Esophagus squamous epithelium (tissue), 5 donors: ENCODE measurements around the gene ALAS1. TPM values are rescaled to one million over a fixed set of nuclear protein-coding genes. Genes with fewer than 3 reads are reported as not detected.

Experiments used
- DNase-seq: peaks from one replicate; lab custom pipeline; 2025; lab: John Stamatoyannopoulos, UW
- H3K27ac ChIP-seq, 4 donors: fragments of 200-600 bp; sonication (generic); one replicate each; pipeline ENCODE4 v1.5.1; 2016 to 2019; ENCODE audit warnings: mild to moderate bottlenecking in 1 of 4
- H3K27me3 ChIP-seq, 4 donors: fragments of 200-600 bp; sonication (generic); 1 replicate in 3 of 4; 2 replicates in 1 of 4; pipeline versions ENCODE4 v1.5.1 to v1.6.0; 2017 to 2021; ENCODE audit warnings: antibody characterized with exemption in 1 of 4
- H3K36me3 ChIP-seq, 3 donors: fragments of 200-600 bp; sonication (generic); one replicate each; pipeline ENCODE4 v1.5.1; 2016 to 2019
- H3K4me1 ChIP-seq, 3 donors: fragments of 200-600 bp; sonication (generic); one replicate each; pipeline ENCODE4 v1.5.1; 2017 to 2019
- H3K4me3 ChIP-seq, 4 donors: fragments of 200-600 bp; sonication (generic); 1 replicate in 3 of 4; 2 replicates in 1 of 4; pipeline ENCODE4 v1.5.1; 2016 to 2019; ENCODE audit warnings: mild to moderate bottlenecking in 2 of 4, moderate library complexity in 1 of 4
- H3K9me3 ChIP-seq, 3 donors: fragments of 200-600 bp; sonication (generic); one replicate each; pipeline ENCODE4 v1.5.1; 2016 to 2019
- CTCF ChIP-seq, 6 experiments: fragments of 450-650 bp in 4 of 6; fragments of 200-600 bp in 2 of 6; sonication (generic) in 2 of 6; IDR thresholded peaks; one replicate each; pipeline ENCODE4 v1.5.1; 2016 to 2019; ENCODE audit warnings: antibody characterized with exemption in 6 of 6, mild to moderate bottlenecking in 4 of 6, moderate library complexity in 4 of 6
- POLR2A ChIP-seq, 4 donors: fragments of 450-650 bp; IDR thresholded peaks; one replicate each; pipeline ENCODE4 v1.6.1; 2017; ENCODE audit warnings: antibody characterized with exemption in 4 of 4, mild to moderate bottlenecking in 4 of 4, moderate library complexity in 3 of 4
- WGBS, 2 donors: methylation state at CpG; one replicate each; pipeline ENCODE4 v1.1.5; 2018; 5-methylcytosine and 5-hydroxymethylcytosine counted together
- intact Hi-C: fragments of 100-400 bp; cut with DNase I; formaldehyde crosslinking; loops from one replicate; pipeline ENCODE4 v1.15.0; 2022
- total RNA-seq, 4 donors: library from RNA; depleted of rRNA; stranded (reverse); fragments of >200 nt; gene quantifications; one replicate each; pipeline ENCODE4 v1.1.0, GENCODE V29; 2016
- donor health status: DM: yes; HTN: yes; CAD: no.

The ALAS1 gene
- total RNA-seq, 4 donors from 2014 or later: 28.3 to 45.5 (median 35.1) TPM

GRCh38 chr3:52208556-52208955 lies 10.6 kb downstream of the ALAS1 start:
- WGBS, 2 donors: 86 to 91% methylated on average over 4 of the region's 4 CpGs
- H3K4me1 ChIP-seq: peaks cover 0 to 30% (median 19%) of the 10 kb centered on the region in 3 donors
- no peaks in the 10 kb centered on the region for H3K27me3 ChIP-seq
- TF ChIP-seq POLR2A (IDR thresholded peaks at IDR 0.05) (no peak), CTCF (IDR thresholded peaks at IDR 0.05) (no peak)
- peaks cover 43 to 100% (median 57%) of the 10 kb centered on the region in 3 donors for H3K36me3 ChIP-seq
- H3K4me3 ChIP-seq: no peak overlapping the region
- no peaks in the 10 kb centered on the region for H3K9me3 ChIP-seq
- intact Hi-C loops: no loop called here
- no peak overlapping the region for H3K27ac ChIP-seq
- no peak for DNase-seq

DNA sequence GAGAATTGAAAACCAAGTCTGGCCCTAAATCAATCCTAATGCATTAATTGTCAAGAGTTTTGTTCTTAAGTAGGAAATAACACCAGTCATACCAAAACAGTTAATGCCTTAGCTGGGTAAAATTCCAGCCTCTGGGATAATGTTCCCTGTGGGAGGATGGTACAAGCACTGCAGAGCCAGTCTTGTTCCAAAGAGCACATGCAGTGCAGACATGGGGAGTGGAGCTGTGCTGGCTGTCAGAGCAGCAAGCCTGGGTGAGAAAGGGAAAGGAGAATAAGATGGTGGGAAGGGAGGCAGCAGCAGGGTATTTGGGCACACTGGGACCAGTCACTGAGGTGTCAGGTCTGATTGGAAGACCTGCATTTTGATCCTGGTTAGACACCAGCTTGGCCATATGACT lies 12.1 kb downstream of the ALAS1 start:
- no peaks in the 10 kb centered on the region for H3K9me3 ChIP-seq
- H3K27me3 ChIP-seq: no peaks in the 10 kb centered on the region
- H3K4me3 ChIP-seq: no peak overlapping the region
- H3K36me3 ChIP-seq: peaks cover 40 to 100% (median 60%) of the 10 kb centered on the region in 3 donors
- DNase-seq: no peak
- intact Hi-C loops: no loop called here
- no peak overlapping the region for H3K27ac ChIP-seq
- TF ChIP-seq POLR2A (IDR thresholded peaks at IDR 0.05) (no peak), CTCF (IDR thresholded peaks at IDR 0.05) (no peak)
- H3K4me1 ChIP-seq: peaks cover 0 to 15% (median 13%) of the 10 kb centered on the region in 3 donors

DNA sequence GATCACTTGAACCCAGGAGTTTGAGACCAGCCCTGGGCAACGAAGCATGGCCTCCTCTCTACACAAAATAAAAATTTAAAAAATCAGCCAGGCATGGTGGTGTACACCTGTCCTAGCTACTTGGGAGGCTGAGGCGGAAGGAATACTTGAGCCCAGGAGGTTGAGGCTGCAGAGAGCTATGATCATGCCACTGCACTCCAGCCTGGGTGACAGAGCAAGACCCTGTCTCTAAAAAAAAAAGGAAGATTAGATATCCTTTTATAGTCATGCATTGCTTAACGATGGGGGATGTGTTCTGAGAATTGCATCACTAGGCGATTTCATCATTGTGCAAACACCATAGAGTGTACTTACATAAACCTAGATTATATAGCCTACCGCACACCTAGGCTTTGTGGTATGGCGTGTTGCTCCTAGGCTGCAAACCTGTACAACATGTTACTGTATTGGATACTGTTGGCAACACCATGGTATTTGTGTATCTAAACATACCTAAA lies 12.6 kb downstream of the ALAS1 start:
- H3K4me3 ChIP-seq: no peak overlapping the region
- peaks cover 0 to 11% (median 10%) of the 10 kb centered on the region in 3 donors for H3K4me1 ChIP-seq
- H3K36me3 ChIP-seq: peaks cover 34 to 100% (median 60%) of the 10 kb centered on the region in 3 donors
- no peak for DNase-seq
- 40 to 66% methylated on average over 6 of the region's 6 CpGs for WGBS, 2 donors
- no peaks in the 10 kb centered on the region for H3K9me3 ChIP-seq
- no peaks in the 10 kb centered on the region for H3K27me3 ChIP-seq
- H3K27ac ChIP-seq: no peak overlapping the region
- intact Hi-C loops: no loop called here
- TF ChIP-seq POLR2A (IDR thresholded peaks at IDR 0.05) (no peak), CTCF (IDR thresholded peaks at IDR 0.05) (no peak)

- no peak overlapping the region for H3K27ac ChIP-seq
- WGBS, 2 donors: 96 to 97% methylated on average over 9 to 11 of the region's 18 CpGs
- no peak for DNase-seq
- intact Hi-C loops: no loop called here
- H3K4me3 ChIP-seq: no peak overlapping the region
- peaks cover 6 to 14% (median 8%) of the 10 kb centered on the region in 3 donors for H3K4me1 ChIP-seq
- H3K9me3 ChIP-seq: no peaks in the 10 kb centered on the region
- TF ChIP-seq POLR2A (IDR thresholded peaks at IDR 0.05) (no peak), CTCF (IDR thresholded peaks at IDR 0.05) (no peak)
- H3K27me3 ChIP-seq: no peaks in the 10 kb centered on the region
- peaks cover 34 to 98% (median 60%) of the 10 kb centered on the region in 3 donors for H3K36me3 ChIP-seq
These were observed 13.4 kb downstream of the ALAS1 start for GRCh38 chr3:52211268-52211891.

- Histone ChIP-seq H3K27ac (no peak overlapping the region), H3K27me3 (no peaks in the 10 kb centered on the region), H3K36me3 (peaks cover 34 to 82% (median 49%) of the 10 kb centered on the region in 3 donors), H3K9me3 (no peaks in the 10 kb centered on the region), H3K4me1 (peaks cover 20 to 30% (median 22%) of the 10 kb centered on the region in 3 donors), H3K4me3 (no peak overlapping the region)
- TF ChIP-seq POLR2A (IDR thresholded peaks at IDR 0.05) (no peak), CTCF (IDR thresholded peaks at IDR 0.05) (no peak)
- no peak for DNase-seq
- intact Hi-C loops: no loop called here
- 72 to 75% methylated on average over 7 to 8 of the region's 8 CpGs for WGBS, 2 donors
These were observed 15.0 kb downstream of the ALAS1 start for GRCh38 chr3:52213005-52213404.
